ENCODE measurements around the gene KDM4C. TPM values are rescaled to one million over a fixed set of nuclear protein-coding genes. Genes with fewer than 3 reads are reported as not detected.
"Not testable (repeated sequence)": the region's sequence is repeated elsewhere in the genome, so short reads cannot be mapped to it uniquely, and the experiment has no call there.

Gene KDM4C
- total and polyA plus RNA-seq, 2 of the 13 experiments (the other 11 are each of a cell fraction or from before 2014, with no cell fraction given), result 19.4 to 23.6 TPM

GRCh38 chr9:6945816-6946215, 188.0 kb downstream of the KDM4C start:
- intact Hi-C loops (cut with micrococcal nuclease; ENCODE audit: unreplicated experiment) (no loop called here), in situ Hi-C loops (cut with HindIII; ENCODE audit: extremely low pct_ligation_motif_present, low pct_unique_long_range_greater_than_20kb) (no loop called here)
- 0 out of 5 replicates have a peak, but pooled peaks cover 0 to 3% of the 10 kb centered on the region in 2 experiments for H3K36me3 ChIP-seq (replicated peaks in 1 of 2; ENCODE audit: control insufficient read depth in 1 of 2, insufficient read depth in 2 of 2, low read length in 2 of 2)
- H4K20me1 ChIP-seq (ENCODE audit: insufficient read depth, low read length), result no peaks in the 10 kb centered on the region
- H3K27me3 ChIP-seq (ENCODE audit: control insufficient read depth in 1 of 2, insufficient read depth in 2 of 2, low read length in 2 of 2), result no peaks in the 10 kb centered on the region
- CTCF ChIA-PET (ENCODE audit: low intra/inter-chr PET ratio, low total read pairs), result no interaction called here
- DNase-seq (ENCODE audit: low spot score) (no peak), FAIRE-seq (no peak), ATAC-seq (no peak)
- no peak overlapping the region for H3K4me2 ChIP-seq (ENCODE audit: low read depth, low read length)
- no peak overlapping the region for H3K4me3 ChIP-seq (replicated peaks in 1 of 3; ENCODE audit: insufficient read depth in 1 of 3, low read depth in 2 of 3, low read length in 3 of 3)
- POLR2A ChIA-PET, result no interaction called here
- BruUV-seq (replicated peaks), result no TSS peak
- H3K9me3 ChIP-seq (ENCODE audit: low read length), result no peaks in the 10 kb centered on the region
- TF ChIP-seq MIXL1 (CRISPR knock-in tag; IDR thresholded peaks at IDR 0.05) (no peak), ZNF441 (CRISPR knock-in tag; IDR thresholded peaks at IDR 0.05; ENCODE audit: borderline replicate concordance) (no peak)
- H3K9ac ChIP-seq (ENCODE audit: insufficient read depth, low read depth, low read length), result no peak overlapping the region
- H3K4me1 ChIP-seq (ENCODE audit: insufficient read depth, low read length), result peaks cover 9% of the 10 kb centered on the region
- peaks cover 2% of the 10 kb centered on the region for H3K79me2 ChIP-seq (ENCODE audit: insufficient read depth, low read length)
- H3K27ac ChIP-seq (ENCODE audit: extremely low read length, insufficient read depth, low read length), result no peak overlapping the region
- no peak overlapping the region for H2AFZ ChIP-seq (ENCODE audit: low read length)

DNA sequence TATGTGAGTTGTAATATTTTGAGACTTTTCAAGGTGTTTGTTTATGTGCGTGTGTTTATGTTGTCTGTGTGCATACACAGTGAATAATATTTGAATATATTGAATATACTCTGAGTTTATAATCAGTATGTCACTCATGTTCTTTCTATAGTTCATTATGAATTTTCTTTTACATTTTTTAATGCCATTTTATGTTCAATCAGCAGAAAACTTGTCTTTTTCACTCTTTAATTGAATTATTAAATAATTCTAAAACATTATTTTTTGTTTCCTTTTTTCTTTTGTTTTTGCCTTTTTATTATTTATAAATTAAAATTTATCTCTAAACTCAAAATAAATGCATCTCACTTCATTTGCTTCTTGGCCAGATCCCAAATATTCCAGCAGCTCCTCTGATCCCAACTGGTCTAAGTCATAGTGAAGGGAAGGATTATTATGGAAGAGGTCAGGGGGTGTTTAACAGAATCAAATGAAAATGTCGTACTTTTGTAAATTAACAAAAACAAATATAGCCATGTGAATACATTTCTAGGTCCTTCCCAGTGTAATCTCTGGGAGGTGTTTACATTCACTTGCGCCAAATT, 188.9 kb downstream of the KDM4C start:
- no peaks in the 10 kb centered on the region for H4K20me1 ChIP-seq (ENCODE audit: insufficient read depth, low read length)
- H3K9me3 ChIP-seq (ENCODE audit: low read length), result no peaks in the 10 kb centered on the region
- H3K36me3 ChIP-seq (replicated peaks in 1 of 2; ENCODE audit: control insufficient read depth in 1 of 2, insufficient read depth in 2 of 2, low read length in 2 of 2), result 0 out of 5 replicates have a peak, but pooled peaks cover 0 to under 1% of the 10 kb centered on the region in 2 experiments
- FAIRE-seq (no peak), DNase-seq (ENCODE audit: low spot score) (no peak), ATAC-seq (no peak)
- in situ Hi-C loops (cut with HindIII; ENCODE audit: extremely low pct_ligation_motif_present, low pct_unique_long_range_greater_than_20kb), result no loop called here
- CTCF ChIA-PET (ENCODE audit: low intra/inter-chr PET ratio, low total read pairs), result no interaction called here
- POLR2A ChIA-PET, result no interaction called here
- H3K9ac ChIP-seq (ENCODE audit: insufficient read depth, low read depth, low read length), result no peak overlapping the region
- no peak overlapping the region for H3K27ac ChIP-seq (ENCODE audit: extremely low read length, insufficient read depth, low read length)
- TF ChIP-seq MAFK (conservative IDR thresholded peaks at IDR 0.05 in 1 of 2, IDR thresholded peaks at IDR 0.05 in 1 of 2; ENCODE audit: low read length in 2 of 2) (peak in 1 of 2 experiments; percentile 32; a peak in 1 of 4 replicates), BCL3 (CRISPR knock-in tag; IDR thresholded peaks at IDR 0.05) (no peak)
- H3K27me3 ChIP-seq (ENCODE audit: control insufficient read depth in 1 of 2, insufficient read depth in 2 of 2, low read length in 2 of 2), result no peaks in the 10 kb centered on the region
- intact Hi-C loops (cut with micrococcal nuclease; ENCODE audit: unreplicated experiment), result no loop called here
- BruUV-seq (replicated peaks), result no TSS peak
- H3K4me3 ChIP-seq (replicated peaks in 1 of 3; ENCODE audit: insufficient read depth in 1 of 3, low read depth in 2 of 3, low read length in 3 of 3), result no peak overlapping the region
- peaks cover 2% of the 10 kb centered on the region for H3K79me2 ChIP-seq (ENCODE audit: insufficient read depth, low read length)
- H3K4me2 ChIP-seq (ENCODE audit: low read depth, low read length), result no peak overlapping the region
- H3K4me1 ChIP-seq (ENCODE audit: insufficient read depth, low read length), result peaks cover 9% of the 10 kb centered on the region
- WGBS (ENCODE audit: low lambda C conversion rate), result 91% methylated on average over 3 of the region's 3 CpGs
- H2AFZ ChIP-seq (ENCODE audit: low read length), result no peak overlapping the region

- ATAC-seq; intact Hi-C loops (cut with micrococcal nuclease; ENCODE audit: unreplicated experiment); in situ Hi-C loops (cut with HindIII; ENCODE audit: extremely low pct_ligation_motif_present, low pct_unique_long_range_greater_than_20kb); FAIRE-seq; CTCF ChIA-PET (ENCODE audit: low intra/inter-chr PET ratio, low total read pairs); H3K27me3 ChIP-seq (ENCODE audit: control insufficient read depth in 1 of 2, insufficient read depth in 2 of 2, low read length in 2 of 2); H3K4me2 ChIP-seq (ENCODE audit: low read depth, low read length); H3K9ac ChIP-seq (ENCODE audit: insufficient read depth, low read depth, low read length); H3K4me1 ChIP-seq (ENCODE audit: insufficient read depth, low read length); H3K4me3 ChIP-seq (replicated peaks in 1 of 3; ENCODE audit: insufficient read depth in 1 of 3, low read depth in 2 of 3, low read length in 3 of 3); H3K27ac ChIP-seq (ENCODE audit: extremely low read length, insufficient read depth, low read length); H3K36me3 ChIP-seq (replicated peaks in 1 of 2; ENCODE audit: control insufficient read depth in 1 of 2, insufficient read depth in 2 of 2, low read length in 2 of 2); POLR2A ChIA-PET; H3K9me3 ChIP-seq (ENCODE audit: low read length); H2AFZ ChIP-seq (ENCODE audit: low read length); H4K20me1 ChIP-seq (ENCODE audit: insufficient read depth, low read length); H3K79me2 ChIP-seq (ENCODE audit: insufficient read depth, low read length); DNase-seq (ENCODE audit: low spot score); BruUV-seq (replicated peaks): not testable (repeated sequence)
- 98% methylated on average over 31 of the region's 31 CpGs for WGBS (ENCODE audit: low lambda C conversion rate)
These were observed 191.1 kb downstream of the KDM4C start for GRCh38 chr9:6948921-6949320.
